Thyroid gland (tissue), 4 donors: ENCODE results near the gene PAM16.

ENCODE experiments used
- POLR2A ChIP-seq, 2 donors: fragments of 450-650 bp; IDR thresholded peaks; one replicate each; pipeline ENCODE4 v1.6.1; 2017; ENCODE audit warnings: antibody characterized with exemption in 2 of 2, mild to moderate bottlenecking in 2 of 2, moderate library complexity in 1 of 2
- TF ChIP-seq, protein P1 (sequence below), 6 experiments: fragments of 200-600 bp in 3 of 6; fragments of 450-650 bp in 3 of 6; sonication (generic) in 3 of 6; IDR thresholded peaks; one replicate each; pipeline ENCODE4 v1.5.1; 2016 to 2019; ENCODE audit warnings: antibody characterized with exemption in 6 of 6, mild to moderate bottlenecking in 2 of 6, inconsistent platforms in 1 of 6, moderate library complexity in 1 of 6

DNA sequence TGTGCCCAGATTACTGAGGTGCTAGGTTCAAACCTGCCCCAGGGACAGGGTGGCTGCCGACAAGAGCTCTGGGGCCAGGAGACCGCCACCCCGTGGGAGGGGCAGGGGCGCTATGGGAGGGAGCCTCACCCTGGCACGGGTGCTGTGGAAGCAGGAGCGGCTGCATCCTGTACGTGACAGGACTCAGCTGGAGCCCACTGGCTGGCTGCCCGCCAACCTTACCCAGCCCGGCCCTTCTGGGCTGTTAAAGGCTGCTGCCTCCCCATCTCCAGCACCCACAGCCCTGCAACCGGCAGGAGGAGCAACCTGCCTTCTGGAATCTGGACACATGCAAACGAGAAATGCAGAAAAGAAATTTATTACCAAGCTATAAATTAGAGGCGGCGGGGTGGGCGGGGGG lies 11.2 kb downstream of the PAM16 start:
- TF ChIP-seq, protein P1, sequence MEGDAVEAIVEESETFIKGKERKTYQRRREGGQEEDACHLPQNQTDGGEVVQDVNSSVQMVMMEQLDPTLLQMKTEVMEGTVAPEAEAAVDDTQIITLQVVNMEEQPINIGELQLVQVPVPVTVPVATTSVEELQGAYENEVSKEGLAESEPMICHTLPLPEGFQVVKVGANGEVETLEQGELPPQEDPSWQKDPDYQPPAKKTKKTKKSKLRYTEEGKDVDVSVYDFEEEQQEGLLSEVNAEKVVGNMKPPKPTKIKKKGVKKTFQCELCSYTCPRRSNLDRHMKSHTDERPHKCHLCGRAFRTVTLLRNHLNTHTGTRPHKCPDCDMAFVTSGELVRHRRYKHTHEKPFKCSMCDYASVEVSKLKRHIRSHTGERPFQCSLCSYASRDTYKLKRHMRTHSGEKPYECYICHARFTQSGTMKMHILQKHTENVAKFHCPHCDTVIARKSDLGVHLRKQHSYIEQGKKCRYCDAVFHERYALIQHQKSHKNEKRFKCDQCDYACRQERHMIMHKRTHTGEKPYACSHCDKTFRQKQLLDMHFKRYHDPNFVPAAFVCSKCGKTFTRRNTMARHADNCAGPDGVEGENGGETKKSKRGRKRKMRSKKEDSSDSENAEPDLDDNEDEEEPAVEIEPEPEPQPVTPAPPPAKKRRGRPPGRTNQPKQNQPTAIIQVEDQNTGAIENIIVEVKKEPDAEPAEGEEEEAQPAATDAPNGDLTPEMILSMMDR (IDR thresholded peaks at IDR 0.05), result no peak
- no peak for TF ChIP-seq POLR2A (IDR thresholded peaks at IDR 0.05)
